Measurements from ENCODE around the gene CMIP.

CMIP gene

DNA sequence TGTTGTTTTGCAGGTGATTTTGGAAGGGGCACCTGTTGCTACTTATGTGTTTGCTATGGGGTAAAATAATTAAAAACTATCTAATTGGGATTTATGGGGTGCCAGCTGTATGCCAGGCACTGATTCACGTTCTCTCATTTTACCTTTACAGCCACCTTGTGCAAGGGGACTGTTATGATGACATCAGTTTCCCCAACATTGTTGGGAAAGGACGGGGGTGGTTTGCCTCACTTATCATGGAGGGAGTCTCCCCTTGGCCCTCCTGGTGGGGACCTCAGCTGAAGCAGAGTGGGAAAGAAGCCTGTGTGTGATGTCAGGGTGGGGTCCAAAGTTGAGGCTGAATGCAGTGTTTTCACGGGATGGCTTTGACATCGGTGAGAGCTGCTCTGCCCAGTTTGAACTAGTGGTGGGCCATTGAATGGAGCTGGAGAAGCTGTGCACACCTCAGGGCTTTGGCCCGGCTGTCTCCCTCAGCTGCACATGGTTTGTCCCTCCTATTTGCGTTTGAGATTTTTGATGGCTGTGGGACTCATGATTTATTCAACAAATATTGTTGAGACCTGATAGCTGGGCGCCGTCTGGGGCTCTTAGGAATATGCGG, 36.1 kb downstream of the CMIP start:
- peak; percentile 20 to 38 for DNase-seq

DNA sequence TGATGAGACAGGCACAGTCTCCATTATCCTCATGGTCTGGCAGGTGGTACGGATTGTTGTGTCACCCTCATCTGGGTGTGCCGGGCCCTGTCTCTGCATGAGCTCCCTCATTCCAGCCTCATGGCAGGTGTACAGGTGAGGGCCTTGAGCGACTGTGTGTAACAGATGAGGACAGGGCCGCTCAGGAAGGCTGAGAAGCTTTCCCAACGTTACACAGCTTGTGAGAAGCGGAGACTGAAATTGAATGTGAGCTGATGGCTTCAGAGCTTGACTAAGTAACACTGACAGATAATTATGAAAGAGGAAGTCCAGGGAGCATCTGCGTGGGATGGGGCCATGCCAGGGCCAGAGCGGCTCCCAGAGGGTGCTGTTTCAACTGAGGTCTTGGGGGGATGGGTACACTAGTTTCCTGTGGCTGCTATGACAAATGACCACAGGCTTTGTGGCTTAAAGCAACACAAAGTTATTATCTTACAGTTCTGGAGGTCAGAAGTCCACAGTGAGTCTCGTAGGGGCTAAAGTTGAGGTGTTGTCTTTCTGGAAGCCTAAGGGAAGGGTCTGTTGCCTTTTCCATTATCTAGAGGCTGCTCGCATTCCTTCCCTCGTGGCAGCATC, 36.7 kb downstream of the CMIP start:
- DNase-seq = peak; percentile 99

GRCh38 chr16:81482329-81483063, 37.9 kb downstream of the CMIP start:
- DNase-seq = peak in 1 of 2 donors; percentile 54

DNA sequence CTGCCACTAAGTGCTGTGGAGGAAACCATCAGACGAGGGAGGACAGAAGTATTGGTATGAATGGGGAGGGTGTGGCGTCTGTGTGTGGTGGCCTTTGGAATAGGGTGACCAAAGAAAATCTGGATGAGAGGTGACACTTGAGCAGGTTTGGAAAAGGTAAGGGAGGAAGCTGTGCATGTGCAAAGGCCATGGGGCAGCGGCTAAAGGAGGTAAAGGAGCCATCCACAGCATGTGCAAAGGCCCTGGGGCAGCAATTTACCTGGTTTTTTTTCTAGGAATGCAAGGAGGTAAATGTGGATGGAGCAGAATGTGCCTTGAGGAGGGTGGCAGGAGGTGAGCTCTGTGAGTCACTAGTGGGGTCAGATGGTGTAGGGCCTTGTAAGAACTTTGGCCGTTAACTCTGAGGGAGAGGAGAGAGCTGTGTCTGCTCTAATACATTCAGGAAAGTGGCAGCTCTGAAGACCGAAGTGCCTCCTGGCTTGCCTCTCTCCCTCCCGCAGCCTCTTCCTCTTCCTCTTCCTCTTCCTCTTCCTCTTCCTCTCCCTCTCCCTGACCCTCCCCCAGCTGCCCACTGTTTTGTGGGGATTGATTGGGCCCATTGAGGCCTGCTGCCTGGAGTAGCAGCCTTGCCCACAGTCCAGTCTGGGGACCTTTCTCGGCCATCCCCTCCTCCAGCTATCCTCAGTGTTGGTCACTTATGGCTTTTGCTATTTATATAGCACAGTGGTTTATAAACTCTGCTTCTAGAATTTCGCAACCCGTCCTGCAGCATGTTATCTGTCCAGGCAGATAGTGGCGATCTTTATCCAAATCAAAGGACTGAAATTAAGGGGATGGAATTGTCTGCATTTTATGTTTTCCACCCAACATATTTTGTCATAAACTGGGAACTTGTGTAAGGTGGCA, 38.7 kb downstream of the CMIP start:
- peak; percentile 31 to 34 for DNase-seq

GRCh38 chr16:81483970-81484595, 39.5 kb downstream of the CMIP start:
- no peak for DNase-seq

DNA sequence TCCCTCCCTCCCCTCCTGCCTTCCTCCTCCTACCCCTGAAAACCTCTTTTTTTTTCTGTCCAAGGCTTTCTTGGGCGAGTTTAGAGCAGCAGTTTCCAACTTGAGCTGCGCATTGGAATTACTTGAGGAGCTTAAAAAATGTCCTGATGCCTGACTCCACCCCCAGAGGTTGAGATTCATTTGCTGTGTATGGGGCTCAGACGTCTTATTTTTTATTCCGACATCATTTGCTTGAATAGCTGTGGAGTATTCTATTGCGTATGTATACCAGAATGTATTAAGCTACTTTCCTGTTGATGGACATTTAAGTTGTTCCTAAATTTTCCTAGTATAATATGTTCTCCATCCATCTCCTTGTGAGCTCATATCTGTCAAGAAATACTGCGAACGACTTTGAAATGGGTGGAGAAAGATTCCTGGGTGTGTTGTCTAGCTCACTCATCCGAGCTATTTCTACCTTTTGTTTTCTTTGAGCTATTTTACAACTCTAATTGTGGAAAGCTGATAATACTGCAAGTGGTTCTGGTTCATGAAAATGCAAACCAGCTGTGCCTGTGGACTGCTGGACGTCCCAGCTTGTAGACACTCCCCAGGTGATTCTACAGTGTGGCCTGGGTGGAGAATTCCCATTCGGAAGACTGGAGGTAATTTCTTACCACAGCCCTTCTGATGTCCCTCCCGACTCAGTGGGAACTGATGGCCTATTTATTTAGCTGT, 40.5 kb downstream of the CMIP start:
- DNase-seq = no peak

- peak; percentile 69 to 88 for DNase-seq
Observed at GRCh38 chr16:81485824-81486539, 41.4 kb downstream of the CMIP start.

DNA sequence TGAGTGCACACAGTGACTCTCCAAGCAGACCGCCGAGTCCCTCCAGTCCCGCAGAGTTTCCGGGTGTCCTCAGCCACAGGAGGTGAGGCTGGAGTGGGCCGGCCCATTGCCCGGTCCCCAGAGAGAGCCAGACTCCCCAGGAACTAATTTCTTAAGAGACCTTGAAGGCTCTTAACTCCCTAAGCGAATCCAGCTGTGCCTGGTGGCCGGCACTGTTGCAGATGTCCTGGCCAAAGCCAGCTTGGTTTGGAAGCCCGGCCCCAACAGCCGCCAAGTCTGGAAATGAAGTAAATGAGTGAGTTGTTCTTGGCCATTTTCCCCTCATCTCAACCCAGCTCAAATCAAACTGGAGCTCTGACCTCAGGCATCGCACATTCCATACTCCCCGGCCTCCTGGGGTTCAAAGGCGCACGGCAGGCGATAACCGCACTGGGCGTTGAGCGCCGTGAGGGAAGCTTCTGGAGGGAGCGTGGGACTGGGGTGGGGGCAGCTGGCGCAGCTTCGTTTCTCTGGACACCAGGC, 42.0 kb downstream of the CMIP start:
- no peak for DNase-seq

GRCh38 chr16:81487301-81487720, 42.7 kb downstream of the CMIP start:
- DNase-seq = no peak

DNA sequence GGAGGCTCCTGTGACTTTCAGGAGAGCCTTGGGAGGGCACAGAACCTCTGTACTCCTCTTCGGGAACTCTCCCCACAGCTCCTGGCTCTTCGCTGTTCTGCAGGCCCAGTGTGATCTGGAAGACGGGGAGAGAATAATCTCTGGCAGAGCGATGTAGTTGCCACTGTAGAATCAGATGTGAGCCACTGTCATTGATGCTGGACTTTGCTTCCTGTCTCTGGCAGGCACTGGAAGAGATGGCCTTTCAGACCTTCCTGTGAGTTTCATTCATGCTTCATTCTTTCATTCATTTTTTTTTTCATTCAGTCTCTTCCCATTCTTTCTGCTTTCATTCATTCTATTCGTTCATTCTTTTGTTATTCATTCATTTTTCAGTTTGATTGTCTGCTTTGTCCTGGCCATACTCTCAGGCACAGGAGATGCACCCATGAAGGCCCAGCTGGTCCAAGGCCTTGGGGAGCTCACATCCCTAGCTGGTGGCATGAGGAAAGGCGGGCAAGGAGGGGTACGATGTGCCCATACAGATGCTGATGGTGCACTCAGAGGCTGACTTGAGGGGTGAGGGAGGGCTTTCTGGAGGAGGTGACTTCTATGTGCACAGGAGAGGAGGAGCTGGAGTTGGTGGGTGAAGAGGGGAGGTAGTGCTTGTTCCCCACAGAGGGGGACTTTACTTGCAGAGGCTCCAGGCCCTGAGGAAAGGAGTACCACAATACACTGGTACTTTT, 44.2 kb downstream of the CMIP start:
- DNase-seq = no peak

- DNase-seq = no peak
Observed at GRCh38 chr16:81489547-81490267, 45.1 kb downstream of the CMIP start.

DNA sequence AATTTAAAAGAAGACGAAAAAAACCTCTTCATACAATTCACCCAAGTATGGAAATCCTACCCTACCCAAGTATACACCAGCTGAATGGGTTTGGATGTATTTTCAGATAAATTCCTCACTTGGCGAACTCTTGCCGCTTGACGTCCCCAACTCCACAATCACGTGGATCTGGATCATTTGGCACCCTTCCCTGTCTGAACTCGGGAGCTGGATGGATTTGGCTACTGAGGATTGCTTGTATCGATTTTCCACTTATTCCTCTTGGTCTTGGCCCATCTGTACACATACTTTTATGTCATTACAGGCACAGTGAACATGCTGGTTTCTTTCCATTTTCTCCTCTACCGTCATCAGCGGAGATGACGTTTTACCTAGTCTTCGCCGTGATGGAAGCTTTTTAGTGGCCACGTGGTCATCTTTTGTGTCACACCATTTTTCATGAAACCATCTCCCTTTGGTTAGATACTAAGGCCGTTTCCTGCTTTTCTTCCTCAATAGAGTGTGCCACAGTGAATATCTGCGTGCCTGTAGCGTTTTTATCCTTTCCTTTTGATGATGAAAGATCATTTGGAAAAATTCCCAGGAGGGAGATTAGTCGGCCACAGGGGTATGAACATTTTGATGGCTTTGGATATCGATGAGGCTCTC, 47.1 kb downstream of the CMIP start:
- no peak for DNase-seq

- DNase-seq = no peak
Observed at GRCh38 chr16:81492311-81492761, 47.7 kb downstream of the CMIP start.

GRCh38 chr16:81492965-81493754, 48.6 kb downstream of the CMIP start:
- DNase-seq = no peak

- peak in 1 of 2 donors; percentile 29 for DNase-seq
Observed at GRCh38 chr16:81493755-81494433, 49.3 kb downstream of the CMIP start.

DNA sequence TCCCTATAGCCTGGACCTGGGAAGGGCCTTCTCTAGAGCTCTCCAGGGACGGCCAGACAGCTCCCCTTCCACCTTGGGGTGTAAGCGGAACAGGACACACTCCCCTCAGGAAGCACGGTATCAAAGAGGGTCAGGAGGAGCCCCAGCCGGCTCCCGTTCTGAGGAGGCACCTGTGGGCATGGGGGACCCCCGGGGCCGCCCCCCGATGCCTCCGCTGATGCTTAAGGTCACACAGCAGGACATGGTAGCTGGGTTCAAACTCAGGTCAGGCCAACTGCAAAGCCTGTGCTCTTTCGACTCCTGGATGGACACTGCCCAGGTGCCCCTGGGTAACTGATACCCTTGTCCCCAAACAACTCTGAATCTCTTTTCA, 49.8 kb downstream of the CMIP start:
- no peak for DNase-seq

- no peak for DNase-seq
Observed at GRCh38 chr16:81494888-81495287, 50.3 kb downstream of the CMIP start.
